Measurements from ENCODE around the gene COA8. TPM values are rescaled to one million over a fixed set of nuclear protein-coding genes. Genes with fewer than 3 reads are reported as not detected.

COA8 gene
- total and polyA plus RNA-seq, 2 of the 8 experiments (the other 6 are each of a cell fraction or from before 2014, with no cell fraction given), result 7.1 to 35.5 TPM

DNA sequence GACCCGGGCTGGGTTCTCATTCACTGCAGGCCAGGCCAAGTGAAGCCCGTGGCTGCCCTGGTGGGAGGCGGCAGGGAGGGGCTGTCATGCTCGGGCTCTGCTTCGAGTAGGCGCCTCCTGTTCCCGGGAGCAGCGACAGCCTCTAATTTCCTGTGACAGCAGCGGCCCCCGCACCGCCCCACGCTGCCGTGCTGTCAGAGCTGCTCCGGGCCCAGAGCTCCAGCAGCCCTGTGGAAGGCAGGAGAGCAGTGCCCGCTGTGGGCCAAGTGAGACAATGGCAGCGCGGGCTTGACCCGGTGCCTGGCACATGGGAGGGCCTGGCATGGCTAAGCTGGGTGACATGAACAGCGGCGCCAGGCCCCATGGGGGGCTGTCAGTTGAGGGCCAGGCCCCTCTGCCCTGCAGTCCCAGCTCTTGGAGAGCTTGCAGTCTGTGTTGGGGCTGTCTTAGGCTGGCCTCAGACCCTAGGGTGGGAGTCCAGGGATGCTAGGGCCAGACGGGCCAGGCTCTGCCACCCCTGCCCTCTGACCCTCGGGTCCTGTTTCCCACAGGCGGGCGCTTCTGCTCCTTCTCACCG is 28.7 kb upstream of the COA8 start:
- no peak overlapping the region for H3K18ac ChIP-seq (ENCODE audit: extremely low read depth, low read length)
- no peak overlapping the region for H3K14ac ChIP-seq (ENCODE audit: insufficient read length)
- H3K23ac ChIP-seq (ENCODE audit: insufficient read length), result no peak overlapping the region
- H3K79me1 ChIP-seq (ENCODE audit: low read depth, low read length), result peaks cover 24% of the 10 kb centered on the region
- H4K91ac ChIP-seq (replicated peaks; ENCODE audit: insufficient read length, low read length), result no peak overlapping the region
- peaks cover 0 to 7% (median 6%) of the 10 kb centered on the region in 4 experiments; a peak in 6 of 7 replicates for H3K4me1 ChIP-seq (replicated peaks in 1 of 4; ENCODE audit: control insufficient read depth in 3 of 4, insufficient read depth in 4 of 4, low read length in 3 of 4)
- H3K23me2 ChIP-seq (ENCODE audit: low read depth, low read length), result peaks cover 7% of the 10 kb centered on the region; the same call in 1 of the 2 replicates
- ChIA-PET CTCF (ENCODE audit: partially characterized antibody) (interaction anchor here (12.5 to 28.8 kb wide), 2 partner anchors 12 to 25 kb away, joined by 230 to 921 read pairs; partner anchors contain the start of gene CKB), POLR2A (ENCODE audit: partially characterized antibody) (interaction anchor here (1.8 to 29.8 kb wide), 3 partner anchors 7 to 20 kb away, joined by 4 to 844 read pairs (median 140); partner anchors contain the start of gene CKB)
- FAIRE-seq, result no peak
- no peak for DNase-seq (ENCODE audit: low read depth in 1 of 2, low spot score in 2 of 2)
- peaks cover 13 to 49% of the 10 kb centered on the region in 2 experiments for H4K20me1 ChIP-seq (replicated peaks in 1 of 2; ENCODE audit: control insufficient read depth in 1 of 2, insufficient read depth in 2 of 2, low read length in 2 of 2)
- peaks cover 0 to 17% (median 1%) of the 10 kb centered on the region in 4 experiments; a peak in 3 of 8 replicates for H3K36me3 ChIP-seq (ENCODE audit: control insufficient read depth in 2 of 4, insufficient read depth in 4 of 4, low read length in 3 of 4)
- H4K8ac ChIP-seq (ENCODE audit: extremely low read depth, insufficient read depth, low read length), result no peak overlapping the region
- H2BK5ac ChIP-seq (ENCODE audit: low read depth, low read length), result no peak overlapping the region
- no peak overlapping the region for H2AFZ ChIP-seq (ENCODE audit: low read length)
- H2AK5ac ChIP-seq (ENCODE audit: low read depth, low read length), result no peak overlapping the region
- no peaks in the 10 kb centered on the region; a peak in 2 of 7 replicates for H3K27me3 ChIP-seq (replicated peaks in 1 of 4; ENCODE audit: control insufficient read depth in 3 of 4, extremely low read depth in 1 of 4, insufficient read depth in 3 of 4, low read length in 3 of 4)
- no peak overlapping the region for H2BK20ac ChIP-seq (ENCODE audit: low read length)
- H2BK120ac ChIP-seq (replicated peaks; ENCODE audit: low read depth, low read length), result no peak overlapping the region
- no peak overlapping the region for H4K5ac ChIP-seq (ENCODE audit: insufficient read length, low read depth, low read length)
- H3K79me2 ChIP-seq (ENCODE audit: control insufficient read depth in 1 of 2, insufficient read depth in 2 of 2, low read length in 2 of 2), result peaks cover 5 to 20% of the 10 kb centered on the region in 2 experiments; a peak in 3 of 4 replicates
- H3K27ac ChIP-seq (ENCODE audit: low read depth, low read length), result no peak overlapping the region
- TF ChIP-seq RNF2 (IDR thresholded peaks at IDR 0.05; ENCODE audit: borderline replicate concordance, low read depth, low read length, missing control alignments, poor library complexity, severe bottlenecking) (no peak), SUZ12 (IDR thresholded peaks at IDR 0.05; ENCODE audit: low read length) (no peak), SP1 (IDR thresholded peaks at IDR 0.05; ENCODE audit: low read depth, low read length) (no peak), PHF8 (conservative IDR thresholded peaks at IDR 0.05; ENCODE audit: low read depth, low read length) (no peak), SAP30 (IDR thresholded peaks at IDR 0.05; ENCODE audit: insufficient read depth, insufficient replicate concordance, low read length) (no peak), MAFK (IDR thresholded peaks at IDR 0.05; ENCODE audit: low read depth, low read length) (no peak)
- no peak overlapping the region for H3K4me3 ChIP-seq (ENCODE audit: extremely low read depth in 1 of 4, insufficient read depth in 2 of 4, low read depth in 3 of 4, low read length in 4 of 4)
- no peak overlapping the region for H2BK12ac ChIP-seq (ENCODE audit: low read depth, low read length)
- H3K56ac ChIP-seq (replicated peaks; ENCODE audit: insufficient read length, low read depth, low read length), result no peak overlapping the region
- WGBS, 2 experiments (ENCODE audit: extremely low coverage in 1 of 2, insufficient coverage in 1 of 2, insufficient read length in 1 of 2, insufficient replicate concordance in 2 of 2, low coverage in 1 of 2, low lambda C conversion rate in 2 of 2, missing lambda C conversion rate in 1 of 2), result 96% methylated on average over 24 of the region's 25 CpGs; no CpG with 5 or more reads in 1 of the 2 experiments
- H3K9me3 ChIP-seq (ENCODE audit: insufficient read depth in 2 of 2, low read depth in 1 of 2, low read length in 1 of 2), result no peaks in the 10 kb centered on the region
- no peak overlapping the region for H2BK15ac ChIP-seq (ENCODE audit: low read length)
- H3K4ac ChIP-seq (replicated peaks; ENCODE audit: insufficient read length, low read depth, low read length), result no peak overlapping the region
- no peak overlapping the region for H3K4me2 ChIP-seq (ENCODE audit: insufficient read depth in 1 of 2, low read depth in 2 of 2, low read length in 2 of 2)
- no peak overlapping the region for H3K9ac ChIP-seq (replicated peaks in 1 of 4; ENCODE audit: extremely low read depth in 1 of 4, low read depth in 3 of 4, low read length in 3 of 4)

All from H1 (cell line).